HFFc6 (cell line): Measurements from ENCODE around the gene NR6A1. TPM values are rescaled to one million over a fixed set of nuclear protein-coding genes. Genes with fewer than 3 reads are reported as not detected.

Experiments
- DNase-seq: peaks from one replicate; pipeline ENCODE4 v3.0.0-alpha.2; 2018
- H3K27ac Mint-ChIP-seq: 2 replicates; pipeline ENCODE4 v1.8.0; 2020; ENCODE audit warnings: mild to moderate bottlenecking, mixed read lengths
- H3K27me3 Mint-ChIP-seq: 2 replicates; pipeline ENCODE4 v1.8.0; 2021; ENCODE audit warnings: mild to moderate bottlenecking, moderate library complexity, mixed read lengths; ENCODE audit not compliant: insufficient read depth
- H3K36me3 Mint-ChIP-seq: 2 replicates; pipeline ENCODE4 v1.8.0; 2021; ENCODE audit warnings: low read depth, mixed read lengths
- H3K4me1 Mint-ChIP-seq: 2 replicates; pipeline ENCODE4 v1.8.0; 2020; ENCODE audit warnings: low read depth, mixed read lengths
- H3K4me3 Mint-ChIP-seq: 2 replicates; pipeline ENCODE4 v1.8.0; 2020; ENCODE audit warnings: mild to moderate bottlenecking, moderate library complexity, mixed read lengths
- H3K9me3 Mint-ChIP-seq: 2 replicates; pipeline ENCODE4 v1.8.0; 2020; ENCODE audit warnings: mild to moderate bottlenecking, mixed read lengths
- CTCF ChIP-seq: fragments of 200-600 bp; sonication (generic); IDR thresholded peaks from 2 replicates; pipeline ENCODE4 v1.5.0; 2021; ENCODE audit warnings: antibody characterized with exemption, mild to moderate bottlenecking
- total RNA-seq, 6 experiments: library from RNA; stranded (reverse); fragmentation: NEBNext Ultra II Directional; extraction: Animal tissue kit (Norgen Biotek cat#: 25700); gene quantifications; 2 replicates in 1 of 6; 3 replicates in 5 of 6; pipeline ENCODE4 v1.2.3, GENCODE V29; 2021

Gene NR6A1
- total RNA-seq, 6 experiments from 2014 or later: 0.05 to 0.26 (median 0.13) TPM

- Mint-ChIP-seq H3K4me1 (peaks cover 57% of the 10 kb centered on the region), H3K4me3 (no peak overlapping the region), H3K9me3 (no peaks in the 10 kb centered on the region), H3K27me3 (no peaks in the 10 kb centered on the region), H3K36me3 (peaks cover 41% of the 10 kb centered on the region), H3K27ac (no peak overlapping the region)
- no peak for TF ChIP-seq CTCF
- DNase-seq: no peak
Observed at GRCh38 chr9:124671861-124672260, 99.2 kb downstream of the NR6A1 start.

DNA sequence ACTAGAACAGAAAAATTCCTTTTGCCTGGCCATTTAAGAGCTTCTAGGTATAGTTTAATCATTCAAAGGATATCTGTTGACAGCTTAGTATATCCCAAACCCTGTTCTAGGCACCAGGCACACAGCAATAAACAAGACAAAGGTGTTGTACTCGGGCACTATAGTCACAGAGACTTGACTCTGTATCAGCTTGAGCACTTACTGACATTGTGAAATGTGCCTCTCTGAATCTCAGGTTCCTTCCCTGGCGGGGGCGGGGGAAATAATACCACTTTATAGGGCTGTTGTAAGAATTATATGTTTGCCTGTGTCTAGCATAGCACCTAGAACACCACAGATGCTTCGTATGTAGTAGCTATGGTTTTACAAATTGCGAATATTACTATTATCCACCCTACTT lies 104.5 kb downstream of the NR6A1 start:
- H3K4me1 Mint-ChIP-seq: peaks cover 64% of the 10 kb centered on the region
- DNase-seq: no peak
- H3K4me3 Mint-ChIP-seq: no peak overlapping the region
- H3K36me3 Mint-ChIP-seq: peaks cover 25% of the 10 kb centered on the region
- no peak for TF ChIP-seq CTCF
- no peaks in the 10 kb centered on the region for H3K9me3 Mint-ChIP-seq
- H3K27me3 Mint-ChIP-seq: no peaks in the 10 kb centered on the region; the same call in 1 of the 2 replicates
- H3K27ac Mint-ChIP-seq: peak overlapping the region; percentile 33; the same call in 1 of the 2 replicates

DNA sequence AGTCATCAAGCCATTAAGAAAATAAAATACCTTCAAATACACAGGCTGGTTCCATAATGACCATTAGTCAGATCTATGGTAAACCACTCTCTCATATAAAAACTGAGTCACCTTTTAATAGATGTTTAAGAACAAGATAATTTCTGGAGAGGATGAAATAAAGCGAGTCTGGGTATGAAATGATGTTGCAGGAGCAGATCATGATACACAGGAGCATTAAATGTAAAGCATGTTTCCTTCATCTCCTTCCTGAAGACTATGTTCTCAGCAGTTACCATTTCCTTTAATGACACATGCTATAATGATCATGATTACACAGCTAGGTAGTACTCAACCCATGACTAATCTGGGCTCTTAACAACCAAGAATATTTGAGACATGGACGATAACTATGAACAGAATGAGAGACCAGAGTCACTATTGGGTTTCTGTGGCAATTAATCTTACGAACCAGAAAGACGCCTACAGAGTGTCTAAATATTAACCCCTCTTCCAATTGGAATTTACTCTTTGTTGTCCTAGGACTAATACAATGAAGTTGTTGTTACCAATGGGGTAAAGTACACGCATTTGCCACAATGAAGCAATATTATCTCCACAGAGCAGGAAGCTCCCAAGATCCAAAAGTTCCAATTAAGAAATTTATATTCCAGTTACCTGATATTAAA lies 105.6 kb downstream of the NR6A1 start:
- no peaks in the 10 kb centered on the region for H3K9me3 Mint-ChIP-seq
- H3K27me3 Mint-ChIP-seq: no peaks in the 10 kb centered on the region; the same call in 1 of the 2 replicates
- DNase-seq: peak; percentile 88
- peak overlapping the region; percentile 96 for H3K27ac Mint-ChIP-seq
- peaks cover 29% of the 10 kb centered on the region for H3K36me3 Mint-ChIP-seq
- H3K4me3 Mint-ChIP-seq: peak overlapping the region; percentile 78
- H3K4me1 Mint-ChIP-seq: peaks cover 68% of the 10 kb centered on the region
- no peak for TF ChIP-seq CTCF

DNA sequence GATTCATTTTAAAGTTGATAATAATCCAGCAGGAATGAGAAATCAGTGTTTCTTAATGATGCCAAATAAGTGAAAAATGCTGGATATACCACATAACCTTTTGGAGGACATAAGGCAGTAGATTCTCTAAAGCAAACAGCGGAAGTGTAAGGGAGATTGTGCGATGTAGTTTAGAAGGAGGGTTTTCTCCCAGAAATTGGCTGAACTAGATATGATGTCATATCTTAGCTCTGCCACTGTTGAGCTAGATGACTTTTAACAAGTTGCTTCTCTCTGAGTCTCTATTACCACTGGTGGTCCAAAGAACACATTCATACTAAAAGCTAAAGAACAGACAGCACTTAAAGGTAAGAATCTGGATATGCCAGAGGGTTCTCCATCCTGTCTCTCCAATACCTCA lies 107.0 kb downstream of the NR6A1 start:
- peak overlapping the region; percentile 96 for H3K27ac Mint-ChIP-seq
- H3K4me3 Mint-ChIP-seq: peak overlapping the region; percentile 64; the same call in 1 of the 2 replicates
- no peaks in the 10 kb centered on the region for H3K9me3 Mint-ChIP-seq
- H3K36me3 Mint-ChIP-seq: peaks cover 22% of the 10 kb centered on the region
- DNase-seq: no peak
- no peak for TF ChIP-seq CTCF
- H3K4me1 Mint-ChIP-seq: peaks cover 65% of the 10 kb centered on the region
- no peaks in the 10 kb centered on the region; the same call in 1 of the 2 replicates for H3K27me3 Mint-ChIP-seq

GRCh38 chr9:124663046-124663961 lies 107.8 kb downstream of the NR6A1 start:
- peak overlapping the region; percentile 96 for H3K27ac Mint-ChIP-seq
- no peak for TF ChIP-seq CTCF
- H3K4me3 Mint-ChIP-seq: peak overlapping the region; percentile 67
- peaks cover 4% of the 10 kb centered on the region for H3K27me3 Mint-ChIP-seq
- peaks cover 58% of the 10 kb centered on the region for H3K4me1 Mint-ChIP-seq
- H3K36me3 Mint-ChIP-seq: peaks cover 29% of the 10 kb centered on the region
- H3K9me3 Mint-ChIP-seq: no peaks in the 10 kb centered on the region
- DNase-seq: no peak
